ENCODE results near the gene GGA3.

The GGA3 gene

DNA sequence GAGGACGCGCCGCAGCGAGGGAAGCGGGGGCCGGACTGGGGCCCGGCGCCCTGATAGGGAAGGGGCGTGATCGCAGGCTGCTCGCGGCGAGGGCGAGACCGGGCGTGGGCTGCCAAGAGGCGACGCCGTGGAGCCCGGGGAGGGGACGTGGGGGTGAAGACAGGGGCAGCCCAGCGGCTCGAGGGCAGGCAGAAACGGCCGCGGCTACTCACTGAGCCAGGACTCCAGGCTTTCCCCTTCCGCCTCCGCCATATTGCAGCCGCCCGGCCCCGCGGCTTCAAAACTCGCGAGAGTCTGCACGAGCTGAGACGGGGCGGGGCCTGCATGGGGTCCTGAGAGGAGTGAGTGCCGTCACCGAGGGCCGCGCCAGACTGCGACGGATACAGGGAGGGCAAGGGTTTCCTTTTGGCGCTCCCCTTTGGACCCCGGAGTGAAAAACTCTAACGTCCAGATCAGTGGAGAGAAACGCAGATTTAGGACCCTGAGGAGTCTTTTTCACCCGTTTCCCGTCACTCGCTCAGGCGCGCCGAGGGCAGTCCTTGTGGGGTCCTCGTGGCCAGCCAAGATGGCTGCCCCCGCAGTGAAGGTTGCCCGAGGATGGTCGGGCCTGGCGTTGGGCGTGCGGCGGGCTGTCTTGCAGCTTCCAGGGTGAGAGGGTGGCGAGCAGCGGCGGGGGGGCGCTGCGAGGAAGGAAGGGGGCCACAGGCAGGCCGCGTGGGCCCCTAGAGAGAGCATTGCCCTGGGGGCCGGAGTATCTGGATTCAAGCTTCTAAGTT is at the start of gene GGA3, which contains the start of gene MRPS7:
TSS of gene GGA3 (minus strand) at position 271 of the 776 bp plus-strand sequence. CDS start at position 252, 19 bp downstream.
TSS of gene MRPS7 (plus strand) at position 544 of the 776 bp plus-strand sequence. CDS start at position 566, 22 bp downstream.
- H3K4me3 ChIP-seq (ENCODE audit: low read depth, low read length): peak within 1 kb of the TSS; percentile 91
- peak; percentile 96 for DNase-seq (ENCODE audit: low read depth)
- TF ChIP-seq CTCF (IDR thresholded peaks at IDR 0.05; ENCODE audit: insufficient read depth, low read depth, low read length, missing control alignments): no peak

DNA sequence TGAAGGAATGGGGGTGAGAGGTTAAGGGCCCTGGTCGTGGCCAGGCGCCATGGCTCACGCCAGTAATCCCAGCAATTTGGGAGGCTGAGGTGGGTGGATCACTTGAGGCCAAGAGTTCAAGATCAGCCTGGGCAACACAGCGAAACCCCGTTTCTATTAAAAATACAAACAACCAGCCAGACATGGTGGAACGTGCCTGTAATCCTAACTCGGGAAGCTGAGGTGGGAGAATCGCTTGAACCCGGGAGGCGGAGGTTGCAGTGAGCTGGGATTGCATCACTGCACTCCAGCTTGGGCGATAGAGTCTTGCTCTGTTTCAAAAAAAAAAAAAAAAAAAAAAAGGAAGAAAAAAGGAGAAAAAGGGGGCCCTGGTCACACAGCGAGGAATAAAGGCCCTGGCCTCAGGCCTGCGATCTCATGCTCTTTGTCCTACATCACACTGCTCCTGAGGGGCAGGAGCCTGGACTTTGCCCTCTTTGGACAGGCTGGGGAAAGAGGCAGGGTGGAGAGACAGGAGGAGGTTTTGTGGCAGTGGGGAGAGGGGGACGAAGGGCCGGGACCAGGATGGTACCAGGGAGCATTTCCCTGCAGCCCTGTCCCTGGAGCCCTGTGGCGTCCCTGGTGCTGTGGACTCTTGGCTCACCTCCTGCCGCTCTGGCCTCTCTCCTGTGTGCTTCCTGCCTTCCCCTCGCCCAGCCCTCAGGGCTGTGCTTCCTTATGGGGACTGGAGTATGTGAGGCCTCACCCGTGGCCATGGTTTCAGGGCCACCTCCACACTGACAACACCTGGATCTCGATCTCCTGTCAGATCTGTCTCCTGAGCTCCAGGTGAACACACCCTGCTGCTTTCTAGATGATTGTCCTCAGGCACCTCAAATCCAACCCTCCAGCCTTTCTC is 47.6 kb upstream of the GGA3 start:
- H3K4me3 ChIP-seq (ENCODE audit: low read depth, low read length): no peak overlapping the region
- no peak for TF ChIP-seq CTCF (IDR thresholded peaks at IDR 0.05; ENCODE audit: insufficient read depth, low read depth, low read length, missing control alignments)
- DNase-seq (ENCODE audit: low read depth): no peak

DNA sequence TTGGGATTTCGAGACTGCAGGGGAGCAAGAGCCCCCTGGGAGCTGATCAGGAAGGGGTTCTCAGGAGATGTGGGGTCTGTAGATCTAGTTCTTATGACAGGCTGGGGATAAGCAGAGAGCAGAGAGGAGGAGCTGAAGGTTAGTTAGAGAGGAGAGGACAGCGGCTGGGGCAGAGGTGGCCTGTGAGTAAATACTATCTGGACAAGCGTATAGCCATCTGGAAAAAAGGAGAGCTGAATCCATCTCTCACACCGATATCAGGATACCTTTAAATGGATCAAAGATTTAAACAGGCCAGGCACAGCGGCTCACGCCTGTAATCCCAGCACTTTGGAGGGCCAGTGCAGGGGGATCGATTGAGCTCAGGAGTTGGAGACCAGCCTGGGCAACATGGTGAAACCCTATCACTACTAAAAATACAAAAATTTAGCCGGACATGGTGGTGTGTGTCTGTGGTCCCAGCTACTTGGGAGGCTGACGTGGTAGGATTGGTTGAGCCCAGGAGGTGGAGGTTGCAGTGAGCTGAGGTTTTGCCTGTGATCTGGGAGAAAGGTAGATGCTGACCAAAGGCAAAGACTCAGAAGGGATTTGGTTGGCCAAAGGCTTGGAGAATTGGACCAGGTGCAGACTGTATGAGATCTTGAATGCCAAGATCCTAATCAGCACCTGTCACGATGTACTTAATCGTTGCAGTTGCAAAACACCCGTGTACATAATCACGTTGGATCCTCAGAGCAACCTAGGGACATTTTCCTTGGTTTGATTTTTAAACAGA is 46.7 kb upstream of the GGA3 start:
- H3K4me3 ChIP-seq (ENCODE audit: low read depth, low read length): no peak overlapping the region
- no peak for DNase-seq (ENCODE audit: low read depth)
- no peak for TF ChIP-seq CTCF (IDR thresholded peaks at IDR 0.05; ENCODE audit: insufficient read depth, low read depth, low read length, missing control alignments)

DNA sequence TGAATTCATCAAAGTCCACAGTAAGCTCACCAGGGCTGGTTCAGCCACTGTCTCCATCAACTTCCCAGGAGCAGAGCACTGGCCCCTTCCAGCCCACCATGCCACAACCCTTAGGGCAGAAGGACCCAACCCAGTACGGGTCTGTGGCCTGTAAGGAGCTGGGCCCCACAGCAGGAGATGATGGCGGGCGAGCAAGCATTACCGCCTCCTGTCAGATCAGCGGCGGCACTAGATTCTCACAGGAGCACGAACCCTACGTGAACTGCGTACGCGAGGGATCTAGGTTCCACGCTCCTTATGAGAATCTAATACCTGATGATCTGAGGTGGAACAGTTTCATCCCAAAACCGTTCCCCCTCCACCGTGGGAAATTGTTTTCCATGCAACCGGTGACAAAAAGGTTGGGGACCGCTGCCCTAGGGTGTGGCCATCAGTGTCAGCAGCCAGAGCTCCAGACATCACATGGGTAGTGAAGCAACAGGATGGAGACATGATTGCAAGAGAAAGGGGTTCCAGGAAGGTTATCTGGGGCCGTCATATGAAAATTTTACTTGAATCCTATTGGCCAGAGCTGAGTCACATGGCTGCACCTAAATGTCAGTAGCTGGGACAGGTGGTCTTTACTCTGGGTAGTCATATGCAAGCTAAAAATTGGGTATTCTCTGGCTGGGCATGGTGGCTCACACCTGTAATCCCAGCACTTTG is 40.2 kb upstream of the GGA3 start:
- TF ChIP-seq CTCF (IDR thresholded peaks at IDR 0.05; ENCODE audit: insufficient read depth, low read depth, low read length, missing control alignments): no peak
- H3K4me3 ChIP-seq (ENCODE audit: low read depth, low read length): no peak overlapping the region
- DNase-seq (ENCODE audit: low read depth): no peak

DNA sequence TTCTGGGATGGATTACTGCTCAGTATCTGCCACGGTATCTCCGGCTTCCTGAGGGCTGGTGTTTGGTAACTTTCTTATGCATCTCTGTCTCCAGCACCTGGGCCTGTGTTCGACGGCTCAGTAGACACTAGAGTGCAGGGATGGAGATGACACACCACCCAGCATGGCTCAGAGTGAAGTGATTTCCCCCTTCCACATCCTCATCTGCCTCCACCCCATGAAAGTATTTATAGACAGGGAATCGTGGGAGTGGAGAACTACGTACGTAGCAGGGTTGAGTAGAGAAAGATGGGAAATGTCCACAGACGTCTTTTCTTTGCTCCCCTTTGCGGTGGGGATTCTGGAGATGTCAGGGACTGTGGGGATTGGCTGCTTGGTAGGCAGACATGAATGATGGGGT is 39.6 kb upstream of the GGA3 start:
- no peak for DNase-seq (ENCODE audit: low read depth)
- no peak for TF ChIP-seq CTCF (IDR thresholded peaks at IDR 0.05; ENCODE audit: insufficient read depth, low read depth, low read length, missing control alignments)
- no peak overlapping the region for H3K4me3 ChIP-seq (ENCODE audit: low read depth, low read length)

DNA sequence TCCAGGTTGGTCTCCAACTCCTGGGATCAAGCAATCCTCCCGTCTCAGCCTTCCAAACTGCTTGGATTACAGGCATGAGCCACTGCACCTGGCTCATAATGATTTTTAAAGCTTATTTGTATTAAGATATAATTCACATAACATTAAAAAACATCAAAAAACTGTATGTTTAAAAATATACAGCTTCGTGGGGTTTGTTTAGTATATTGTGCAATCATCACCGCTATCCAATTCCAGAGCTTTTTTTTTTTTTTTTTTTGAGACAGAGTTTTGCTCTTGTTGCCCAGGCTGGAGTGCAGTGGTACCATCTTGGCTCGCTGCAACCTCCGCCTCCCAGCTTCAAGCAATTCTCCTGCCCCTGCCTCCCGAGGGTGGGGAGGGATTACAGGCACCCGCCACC is 38.9 kb upstream of the GGA3 start:
- TF ChIP-seq CTCF (IDR thresholded peaks at IDR 0.05; ENCODE audit: insufficient read depth, low read depth, low read length, missing control alignments): no peak
- no peak for DNase-seq (ENCODE audit: low read depth)
- no peak overlapping the region for H3K4me3 ChIP-seq (ENCODE audit: low read depth, low read length)
